ENCODE results near the gene AP2B1. TPM values are rescaled to one million over a fixed set of nuclear protein-coding genes. Genes with fewer than 3 reads are reported as not detected.

AP2B1 gene
- total RNA-seq, 1 donor from 2014 or later: 330 TPM

- H3K27ac Mint-ChIP-seq (ENCODE audit: unreplicated experiment): peak overlapping the region; percentile 95
- peaks cover 5% of the 10 kb centered on the region for H3K36me3 Mint-ChIP-seq (ENCODE audit: low read depth, unreplicated experiment)
- H3K4me1 Mint-ChIP-seq (ENCODE audit: unreplicated experiment): peaks cover 22% of the 10 kb centered on the region
- no peak for DNase-seq (ENCODE audit: low spot score)
- H3K4me3 Mint-ChIP-seq (ENCODE audit: unreplicated experiment): peak overlapping the region; percentile 98
- no peak for TF ChIP-seq CTCF (IDR thresholded peaks at IDR 0.05; ENCODE audit: unreplicated experiment)
- peaks cover 3% of the 10 kb centered on the region for H3K27me3 Mint-ChIP-seq (ENCODE audit: unreplicated experiment)
- no peaks in the 10 kb centered on the region for H3K9me3 Mint-ChIP-seq (ENCODE audit: unreplicated experiment)
Observed at GRCh38 chr17:35578929-35579432, 8.1 kb upstream of the AP2B1 start.

- Mint-ChIP-seq H3K36me3 (ENCODE audit: low read depth, unreplicated experiment) (no peaks in the 10 kb centered on the region), H3K4me3 (ENCODE audit: unreplicated experiment) (no peak overlapping the region), H3K27me3 (ENCODE audit: unreplicated experiment) (peaks cover 5% of the 10 kb centered on the region), H3K27ac (ENCODE audit: unreplicated experiment) (no peak overlapping the region), H3K4me1 (ENCODE audit: unreplicated experiment) (peaks cover 18% of the 10 kb centered on the region), H3K9me3 (ENCODE audit: unreplicated experiment) (no peaks in the 10 kb centered on the region)
- DNase-seq (ENCODE audit: low spot score): no peak
- TF ChIP-seq CTCF (IDR thresholded peaks at IDR 0.05; ENCODE audit: unreplicated experiment): no peak
Observed at GRCh38 chr17:35584061-35584460, 3.1 kb upstream of the AP2B1 start.

- peak overlapping the region; percentile 99 for H3K27ac Mint-ChIP-seq (ENCODE audit: unreplicated experiment)
- H3K4me3 Mint-ChIP-seq (ENCODE audit: unreplicated experiment): peak overlapping the region; percentile 99
- H3K9me3 Mint-ChIP-seq (ENCODE audit: unreplicated experiment): no peaks in the 10 kb centered on the region
- peaks cover 20% of the 10 kb centered on the region for H3K4me1 Mint-ChIP-seq (ENCODE audit: unreplicated experiment)
- no peaks in the 10 kb centered on the region for H3K36me3 Mint-ChIP-seq (ENCODE audit: low read depth, unreplicated experiment)
- DNase-seq (ENCODE audit: low spot score): no peak
- peaks cover 7% of the 10 kb centered on the region for H3K27me3 Mint-ChIP-seq (ENCODE audit: unreplicated experiment)
- no peak for TF ChIP-seq CTCF (IDR thresholded peaks at IDR 0.05; ENCODE audit: unreplicated experiment)
Observed at GRCh38 chr17:35586569-35587073, 501 bp upstream of the AP2B1 start.

- TF ChIP-seq CTCF (IDR thresholded peaks at IDR 0.05; ENCODE audit: unreplicated experiment): no peak
- H3K9me3 Mint-ChIP-seq (ENCODE audit: unreplicated experiment): no peaks in the 10 kb centered on the region
- H3K27me3 Mint-ChIP-seq (ENCODE audit: unreplicated experiment): peaks cover 7% of the 10 kb centered on the region
- peak overlapping the region; percentile 99 for H3K4me3 Mint-ChIP-seq (ENCODE audit: unreplicated experiment)
- H3K4me1 Mint-ChIP-seq (ENCODE audit: unreplicated experiment): peaks cover 20% of the 10 kb centered on the region
- no peaks in the 10 kb centered on the region for H3K36me3 Mint-ChIP-seq (ENCODE audit: low read depth, unreplicated experiment)
- no peak for DNase-seq (ENCODE audit: low spot score)
- H3K27ac Mint-ChIP-seq (ENCODE audit: unreplicated experiment): peak overlapping the region; percentile 99
Observed at GRCh38 chr17:35588196-35588920, 1.2 kb downstream of the AP2B1 start.

- Mint-ChIP-seq H3K4me1 (ENCODE audit: unreplicated experiment) (no peaks in the 10 kb centered on the region), H3K9me3 (ENCODE audit: unreplicated experiment) (no peaks in the 10 kb centered on the region), H3K27me3 (ENCODE audit: unreplicated experiment) (no peaks in the 10 kb centered on the region), H3K4me3 (ENCODE audit: unreplicated experiment) (no peak overlapping the region), H3K27ac (ENCODE audit: unreplicated experiment) (no peak overlapping the region), H3K36me3 (ENCODE audit: low read depth, unreplicated experiment) (peaks cover 26% of the 10 kb centered on the region)
- no peak for DNase-seq (ENCODE audit: low spot score)
- no peak for TF ChIP-seq CTCF (IDR thresholded peaks at IDR 0.05; ENCODE audit: unreplicated experiment)
Observed at GRCh38 chr17:35596072-35596471, 8.9 kb downstream of the AP2B1 start.
